H1 (cell line): ENCODE data around the gene FRMD4B. TPM values are rescaled to one million over a fixed set of nuclear protein-coding genes. Genes with fewer than 3 reads are reported as not detected.

ENCODE experiments used
- CBX8 ChIP-seq: fragments of 300-800, 300-1000 bp; sonication (generic); IDR thresholded peaks from 2 replicates; pipeline ENCODE4 v1.7.1; 2016; ENCODE audit warnings: low read depth, low read length, borderline replicate concordance
- polyA plus RNA-seq, 7 experiments: library from polyadenylated mRNA; depleted of rRNA in 3 of 7; stranded (reverse) in 5 of 7; unstranded in 2 of 7; fragments of >200 nt in 5 of 7; fragments of 200-250 nt in 2 of 7; gene quantifications; 1 replicate in 5 of 7; 2 replicates in 1 of 7; 4 replicates in 1 of 7; pipeline versions ENCODE4 v1.2.1 to v1.2.3, GENCODE V29; 2011 to 2013; ENCODE audit warnings: missing spikeins in 2 of 7, mixed read lengths in 2 of 7
- total RNA-seq: library from RNA; stranded (reverse); fragmentation: NEBNext Ultra II Directional; extraction: Animal tissue kit (Norgen Biotek cat#: 25700); gene quantifications from 2 replicates; pipeline ENCODE4 v1.2.1, GENCODE V29; 2021

Gene FRMD4B
- total and polyA plus RNA-seq, 2 of the 8 experiments (the other 6 are each of a cell fraction or from before 2014, with no cell fraction given) = 2.7 to 7.2 TPM

GRCh38 chr3:69304396-69304795 lies 81.5 kb downstream of the FRMD4B start (continued):
- TF ChIP-seq CBX8 = no peak
- TF ChIP-seq, all 59 proteins: peak for 0
